HG02973 (cell line): Measurements from ENCODE around the gene NRXN3.
"Not testable (repeated sequence)": the region's sequence is repeated elsewhere in the genome, so short reads cannot be mapped to it uniquely, and the experiment has no call there.

Experiments
- ATAC-seq: cut with Tn5 transposase; IDR thresholded peaks from one replicate; pipeline ENCODE4 v1.9.1; 2021; ENCODE audit warnings: moderate library complexity; ENCODE audit not compliant: unreplicated experiment

NRXN3 gene

DNA sequence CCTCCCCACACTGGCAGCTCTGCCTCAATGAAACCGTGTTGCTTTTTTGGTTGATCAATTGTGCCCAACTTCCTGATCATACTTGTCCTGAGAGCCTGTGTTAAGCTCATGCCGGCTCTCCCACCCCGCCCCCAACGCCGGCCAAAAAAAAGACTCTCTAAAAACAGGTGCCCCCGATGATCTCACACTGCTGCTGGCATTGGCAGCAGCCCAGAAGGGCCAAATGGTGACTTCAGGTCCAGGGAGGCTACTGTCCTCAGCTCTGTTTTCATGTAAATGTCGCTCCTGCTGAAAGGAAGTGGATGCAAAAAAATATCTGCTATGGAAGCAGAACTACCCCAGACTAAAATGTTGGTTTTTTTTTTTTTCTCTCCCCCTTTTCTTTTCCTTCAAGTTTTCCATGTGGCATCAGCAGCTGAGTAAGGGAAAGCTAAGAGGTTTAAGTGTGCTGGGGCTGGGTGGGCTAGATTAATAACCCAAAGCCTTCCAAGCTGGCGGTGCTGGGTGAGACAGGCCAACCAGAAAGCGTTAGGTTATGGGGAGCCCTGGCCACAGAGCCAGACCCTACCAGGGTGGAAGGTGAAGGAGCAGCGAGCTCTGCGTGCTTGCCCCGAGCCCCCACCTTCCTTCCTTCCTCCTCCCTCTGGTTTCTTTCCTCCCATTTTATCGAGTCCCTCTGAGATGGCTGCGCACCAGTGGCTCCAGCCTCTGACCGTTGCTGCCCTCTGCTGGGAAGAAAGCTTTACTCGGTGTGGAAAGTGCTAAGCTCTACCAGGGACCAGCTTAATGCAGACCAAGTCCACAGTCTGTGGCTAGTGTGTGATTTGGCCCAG, 396.1 kb downstream of the NRXN3 start:
- peak; percentile 89 for ATAC-seq

DNA sequence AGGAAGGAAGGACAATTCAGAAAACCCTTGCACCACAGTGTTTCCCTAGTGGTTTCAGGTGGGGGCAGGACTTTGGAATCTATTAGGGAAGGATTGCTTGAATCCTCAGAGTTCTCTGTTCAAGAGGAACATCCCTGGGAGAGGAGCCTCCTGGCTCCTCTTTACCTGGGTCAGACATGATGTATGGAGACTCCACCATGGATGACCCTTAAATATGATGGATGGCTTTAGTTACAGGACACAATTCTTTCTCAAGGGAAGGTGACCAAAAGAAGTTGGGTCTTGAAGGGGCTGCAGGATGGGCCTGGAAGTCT, 396.6 kb downstream of the NRXN3 start:
- peak; percentile 19 for ATAC-seq

GRCh38 chr14:78567343-78567742, 397.2 kb downstream of the NRXN3 start:
- no peak for ATAC-seq

DNA sequence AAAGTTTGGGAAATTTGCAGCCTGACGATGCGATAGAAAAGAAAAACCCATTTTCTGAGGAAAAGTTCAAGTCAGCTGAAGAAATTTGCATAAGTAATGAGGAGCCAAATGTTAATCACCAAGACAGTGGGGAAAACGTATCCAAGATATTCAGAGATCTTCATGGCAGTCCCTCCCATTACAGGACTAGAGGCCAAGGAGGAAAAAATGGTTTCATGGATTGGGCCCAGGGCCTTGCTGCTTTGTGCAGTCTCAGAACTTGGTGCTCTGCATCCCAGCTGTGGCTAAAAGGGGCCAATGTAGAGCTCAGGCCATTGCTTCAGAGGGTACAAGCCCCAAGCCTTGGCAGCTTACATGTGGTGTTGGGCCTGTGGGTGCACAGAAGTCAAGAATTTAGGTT, 403.6 kb downstream of the NRXN3 start:
- not testable (repeated sequence) for ATAC-seq

GRCh38 chr14:78576437-78577166, 406.4 kb downstream of the NRXN3 start:
- no peak for ATAC-seq

GRCh38 chr14:78581229-78581628, 411.1 kb downstream of the NRXN3 start:
- ATAC-seq = no peak

GRCh38 chr14:78586681-78587080, 416.5 kb downstream of the NRXN3 start:
- ATAC-seq = no peak

GRCh38 chr14:78588906-78589305, 418.7 kb downstream of the NRXN3 start:
- ATAC-seq = no peak

DNA sequence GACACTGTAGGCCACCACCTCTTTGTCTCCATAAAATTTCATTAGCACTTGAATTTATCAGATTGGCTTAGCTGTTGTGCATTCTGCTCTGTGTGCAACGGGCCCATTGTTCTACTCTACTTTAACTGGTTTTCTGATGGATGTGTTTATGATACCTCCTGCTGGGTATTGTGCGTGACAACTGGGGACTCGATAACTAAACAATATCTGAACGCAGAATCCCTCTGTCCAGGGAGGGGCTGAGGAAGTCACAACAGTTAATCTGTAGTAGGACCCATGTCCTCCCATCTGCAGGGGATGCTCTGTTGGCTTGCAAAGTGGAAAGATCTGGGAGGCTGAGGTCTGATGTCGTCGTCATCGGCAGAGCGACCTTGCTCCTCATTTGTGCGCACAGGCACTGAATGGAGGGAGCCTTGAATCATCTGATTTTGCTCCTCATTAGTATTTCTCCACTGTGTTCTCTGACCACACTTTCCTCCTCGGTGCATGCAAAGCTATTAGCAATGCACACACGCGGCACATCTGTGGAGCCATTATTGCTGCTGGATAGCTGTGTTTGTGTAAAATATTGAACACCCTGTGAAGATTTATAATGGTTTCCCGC, 422.5 kb downstream of the NRXN3 start:
- ATAC-seq = no peak

- ATAC-seq = no peak
These were observed 423.8 kb downstream of the NRXN3 start for GRCh38 chr14:78593949-78594348.

DNA sequence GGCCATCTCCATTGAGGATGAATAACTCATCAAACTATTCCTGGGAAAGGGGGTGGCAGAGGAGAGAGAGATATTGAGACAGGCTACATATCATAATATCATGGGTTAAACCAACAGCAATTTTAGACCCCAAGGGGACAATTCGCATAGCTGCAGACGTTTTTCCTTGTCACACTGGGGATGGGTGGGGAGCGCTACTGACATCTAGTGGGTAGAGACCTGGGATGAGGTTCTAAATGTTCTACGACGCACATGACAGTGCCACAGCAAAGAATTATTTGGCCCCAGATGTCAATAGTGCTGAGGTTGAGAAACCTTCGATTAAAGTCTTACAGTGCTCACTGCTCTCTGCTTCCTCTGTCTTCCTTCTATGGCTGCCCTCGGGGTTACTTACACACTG, 425.6 kb downstream of the NRXN3 start:
- ATAC-seq = no peak

- ATAC-seq = peak; percentile 97
These were observed 428.1 kb downstream of the NRXN3 start for GRCh38 chr14:78598046-78598920.

DNA sequence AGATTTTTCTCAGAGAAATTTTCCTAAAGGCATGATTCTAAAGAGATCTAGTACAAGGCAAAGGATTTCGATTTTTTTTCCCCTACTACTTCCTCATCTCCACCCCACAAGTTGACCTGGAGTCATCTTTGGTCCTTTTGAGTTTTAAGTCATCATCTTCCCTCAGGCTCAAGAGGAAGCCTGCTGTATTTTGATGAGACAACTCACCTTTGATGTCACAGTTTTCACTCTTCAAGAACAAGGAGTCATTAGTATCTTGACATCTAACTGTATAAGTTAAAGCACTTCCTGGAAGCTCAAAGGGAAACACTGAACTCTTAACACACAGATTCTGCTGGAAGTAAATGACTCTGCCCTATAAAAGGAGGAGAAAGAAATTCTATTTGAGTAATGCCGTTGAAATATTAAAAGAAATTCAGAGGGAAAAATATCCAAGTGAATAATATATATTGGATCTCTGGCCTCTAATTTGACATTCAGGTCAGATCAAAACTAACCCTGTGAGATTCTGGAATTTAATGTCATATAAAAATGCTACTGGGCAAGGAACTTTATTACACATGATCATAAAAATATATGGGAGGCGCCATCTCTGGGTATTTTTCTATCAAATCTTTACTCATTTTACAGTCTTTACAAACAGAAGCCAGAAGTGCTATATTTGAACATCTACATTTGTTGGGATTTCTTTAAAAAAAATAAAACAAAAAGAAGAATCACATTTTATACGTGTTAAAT, 435.0 kb downstream of the NRXN3 start:
- ATAC-seq = no peak

DNA sequence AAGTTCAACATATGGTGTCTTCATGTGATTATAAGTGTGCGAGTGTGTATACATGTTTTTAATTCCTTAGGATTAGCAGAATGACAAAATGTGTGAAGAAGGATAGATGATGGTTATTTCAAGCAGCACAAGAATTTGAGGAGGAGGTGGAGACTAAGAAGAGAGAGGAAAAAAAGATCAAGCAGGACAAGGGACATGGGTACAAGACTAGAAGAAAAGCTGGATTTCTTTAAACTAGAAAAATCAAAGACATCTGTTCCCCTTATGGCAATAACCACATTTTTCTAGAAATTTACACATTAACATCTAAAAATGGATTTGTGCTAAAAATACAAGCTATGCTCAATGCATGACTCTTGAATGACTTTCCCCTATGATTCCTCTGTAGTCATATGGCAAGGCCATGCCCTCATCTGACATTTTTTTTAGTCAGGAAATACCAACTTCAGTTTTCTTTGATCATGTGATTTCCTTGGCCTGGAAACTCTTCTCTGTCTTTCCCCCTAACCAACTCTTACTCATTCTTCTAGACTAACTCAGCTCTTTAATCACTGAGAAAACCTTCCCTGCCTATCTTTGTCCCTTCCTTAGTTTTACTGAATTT, 435.8 kb downstream of the NRXN3 start:
- no peak for ATAC-seq

GRCh38 chr14:78608998-78609787, 439.0 kb downstream of the NRXN3 start:
- ATAC-seq = no peak

DNA sequence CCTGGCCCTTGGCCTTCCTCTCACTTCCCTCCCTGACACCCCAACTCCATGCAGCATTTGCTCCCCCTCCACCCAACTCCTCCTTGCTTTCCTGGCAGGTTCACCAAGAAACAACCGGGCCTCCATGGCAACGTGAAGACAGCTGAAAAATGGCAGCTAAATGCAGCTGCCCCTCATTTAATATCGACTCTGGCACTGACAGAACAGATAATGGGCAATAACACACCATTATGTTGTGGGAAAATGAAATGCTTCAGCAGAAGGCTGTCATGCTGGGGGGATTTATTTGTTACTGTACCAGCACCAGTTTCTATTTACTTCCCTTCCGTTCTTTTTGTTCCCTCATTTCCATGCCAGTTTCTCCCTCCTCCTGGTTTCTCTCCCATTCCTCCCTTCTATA, 440.8 kb downstream of the NRXN3 start:
- ATAC-seq = no peak

GRCh38 chr14:78611796-78612571, 441.8 kb downstream of the NRXN3 start:
- no peak for ATAC-seq

- ATAC-seq = no peak
These were observed 442.5 kb downstream of the NRXN3 start for GRCh38 chr14:78612666-78613065.
